Non-pigmented ciliary epithelial cell (primary cell): ENCODE data around the gene RNF166.

ENCODE experiments used
- DNase-seq: peaks from one replicate; pipeline ENCODE4 v3.0.0-alpha.2; 2010; ENCODE audit warnings: low read depth

RNF166 gene

GRCh38 chr16:88723911-88724310 lies 17.7 kb upstream of the RNF166 start:
- DNase-seq = no peak

- DNase-seq = no peak
Observed at GRCh38 chr16:88723507-88723887, 17.3 kb upstream of the RNF166 start.

- no peak for DNase-seq
Observed at GRCh38 chr16:88722784-88723506, 16.7 kb upstream of the RNF166 start.

GRCh38 chr16:88721815-88722755 lies 15.9 kb upstream of the RNF166 start:
- DNase-seq = no peak

GRCh38 chr16:88721236-88721635 lies 15.0 kb upstream of the RNF166 start:
- no peak for DNase-seq

GRCh38 chr16:88720396-88720970 lies 14.3 kb upstream of the RNF166 start:
- DNase-seq = no peak

- DNase-seq = no peak
Observed at GRCh38 chr16:88719933-88720296, 13.7 kb upstream of the RNF166 start.

- no peak for DNase-seq
Observed at GRCh38 chr16:88719267-88719932, 13.2 kb upstream of the RNF166 start.

- DNase-seq = no peak
Observed at GRCh38 chr16:88718178-88718577, 12.0 kb upstream of the RNF166 start.

- DNase-seq = no peak
Observed at GRCh38 chr16:88716601-88717001, 10.4 kb upstream of the RNF166 start.

GRCh38 chr16:88716201-88716600 lies 10.0 kb upstream of the RNF166 start:
- DNase-seq = no peak

- DNase-seq = no peak
Observed at GRCh38 chr16:88715312-88716190, 9.3 kb upstream of the RNF166 start.

GRCh38 chr16:88714420-88715302 lies 8.5 kb upstream of the RNF166 start:
- DNase-seq = no peak

GRCh38 chr16:88713568-88714419 lies 7.6 kb upstream of the RNF166 start:
- DNase-seq = no peak

- no peak for DNase-seq
Observed at GRCh38 chr16:88713054-88713453, 6.8 kb upstream of the RNF166 start.

- no peak for DNase-seq
Observed at GRCh38 chr16:88712362-88712979, 6.3 kb upstream of the RNF166 start.

- no peak for DNase-seq
Observed at GRCh38 chr16:88711750-88712340, 5.6 kb upstream of the RNF166 start.

- DNase-seq = no peak
Observed at GRCh38 chr16:88710556-88710955, 4.3 kb upstream of the RNF166 start.
